SK-N-SH (cell line): Measurements from ENCODE around the gene TRAPPC6A.

Source experiments
- MAX ChIP-seq: IDR thresholded peaks from 2 replicates; pipeline ENCODE4 v1.4.0; 2012; ENCODE audit warnings: low read depth
- YY1 ChIP-seq: IDR thresholded peaks from 2 replicates; pipeline ENCODE4 v1.4.0; 2012; ENCODE audit warnings: low read depth, mild to moderate bottlenecking

- TF ChIP-seq MAX (no peak), YY1 (no peak)
Observed at GRCh38 chr19:45135176-45135885, 42.7 kb downstream of the TRAPPC6A start.
